WTC11 (cell line): ENCODE results near the gene PDSS1.

Source experiments
- ATF6 ChIP-seq: sonication (generic); formaldehyde crosslinking; IDR thresholded peaks from 2 replicates; pipeline ENCODE4 v1.8.1; 2023; ENCODE audit warnings: mild to moderate bottlenecking, missing genetic modification reagents
- CREB1 ChIP-seq: sonication (generic); formaldehyde crosslinking; IDR thresholded peaks from 2 replicates; pipeline ENCODE4 v1.8.0; 2023; ENCODE audit warnings: mild to moderate bottlenecking, missing genetic modification reagents
- CTCF ChIP-seq: fragments of 200-600 bp; IDR thresholded peaks from 2 replicates; pipeline ENCODE4 v1.8.0; 2022; ENCODE audit warnings: antibody characterized with exemption
- IRF2 ChIP-seq: sonication (generic); formaldehyde crosslinking; IDR thresholded peaks from 2 replicates; pipeline ENCODE4 v1.8.0; 2022; ENCODE audit warnings: low read depth, missing genetic modification reagents, borderline replicate concordance
- MXD4 ChIP-seq: fragments of 250-450 bp; sonication (Bioruptor Pico); IDR thresholded peaks from 2 replicates; pipeline ENCODE4 v1.8.0; 2021; ENCODE audit warnings: mild to moderate bottlenecking, moderate library complexity, borderline replicate concordance
- NFYB ChIP-seq: sonication (generic); formaldehyde crosslinking; conservative IDR thresholded peaks from 2 replicates; pipeline ENCODE4 v1.8.0; 2022; ENCODE audit warnings: low read depth, missing genetic modification reagents
- NR1H2 ChIP-seq: sonication (generic); formaldehyde crosslinking; IDR thresholded peaks from 2 replicates; pipeline ENCODE4 v1.9.0; 2021; ENCODE audit warnings: mild to moderate bottlenecking, moderate library complexity, missing genetic modification reagents

- TF ChIP-seq CTCF (no peak), ATF6 (no peak), CREB1 (CRISPR knock-in tag) (no peak), NR1H2 (CRISPR knock-in tag) (no peak), IRF2 (CRISPR knock-in tag) (no peak), MXD4 (CRISPR knock-in tag) (no peak), NFYB (CRISPR knock-in tag) (no peak)
These were observed 40.9 kb downstream of the PDSS1 start for GRCh38 chr10:26738301-26738911.
